GM12878 (cell line): Measurements from ENCODE around the gene RTN4RL1. TPM values are rescaled to one million over a fixed set of nuclear protein-coding genes. Genes with fewer than 3 reads are reported as not detected.

Experiments
- ATAC-seq: fragments of 200-7000 bp; cut with Tn5 transposase; 3 replicates; pipeline ENCODE4 v1.9.1; 2020; ENCODE audit warnings: mild to moderate bottlenecking, moderate library complexity
- BruUV-seq: library from RNA; stranded (reverse); fragments of 400-500 nt; replicated peaks from 2 replicates; lab custom pipeline; 2021; lab: Mats Ljungman, UMichigan
- CTCF ChIA-PET: fragments of 300-600 bp; sonication (Branson Sonifier 250); formaldehyde crosslinking; extraction: SDS; loops from one replicate; lab custom pipeline; 2021; ENCODE audit warnings: inconsistent platforms; lab: Yijun Ruan, JAX
- POLR2A ChIA-PET: fragments of 350-600 bp; formaldehyde crosslinking; extraction: SDS; loops from one replicate; lab custom pipeline; 2021; ENCODE audit warnings: inconsistent platforms; lab: Charles Lee
- RAD21 ChIA-PET: fragments of 300-600 bp; sonication (Branson Sonifier 250); formaldehyde crosslinking; loops from one replicate; lab custom pipeline; 2023; ENCODE audit warnings: antibody characterized with exemption; ENCODE audit not compliant: unreplicated experiment; lab: Charles Lee
- SMC1A ChIA-PET: fragments of 300-600 bp; sonication (Branson Sonifier 250); formaldehyde crosslinking; loops from one replicate; lab custom pipeline; 2023; ENCODE audit not compliant: unreplicated experiment, uncharacterized antibody; lab: Charles Lee
- DNase-seq: peaks from one replicate; pipeline ENCODE4 v3.0.0-alpha.2; 2011; ENCODE audit warnings: low read depth, low spot score
- FAIRE-seq: peaks from 3 replicates; lab custom pipeline; 2011; peaks lifted over from hg19 to GRCh38; lab: Jason Lieb, UNC
- H2AFZ ChIP-seq: 2 replicates; pipeline ENCODE4 v1.6.0; 2011; ENCODE audit warnings: low read depth, low read length, control low read depth; ENCODE audit not compliant: control insufficient read depth
- H3K27ac ChIP-seq: 2 replicates; pipeline ENCODE4 v1.5.1; 2011; ENCODE audit warnings: control low read depth; ENCODE audit not compliant: control insufficient read depth, insufficient read depth
- H3K27me3 ChIP-seq, 2 experiments: replicated peaks in 1 of 2; 2 replicates each; pipeline versions ENCODE4 v1.6.0 to v1.6.1; 2011; ENCODE audit warnings: low read length in 1 of 2; ENCODE audit not compliant: control insufficient read depth in 2 of 2, insufficient read depth in 2 of 2
- H3K36me3 ChIP-seq, 2 experiments: 2 replicates each; pipeline ENCODE4 v1.5.1; 2011; ENCODE audit warnings: low read length in 1 of 2; ENCODE audit not compliant: control insufficient read depth in 2 of 2, insufficient read depth in 2 of 2
- H3K4me1 ChIP-seq: 2 replicates; pipeline ENCODE4 v1.6.1; 2011; ENCODE audit warnings: mild to moderate bottlenecking, low read length, moderate library complexity, mixed read lengths; ENCODE audit not compliant: control insufficient read depth, insufficient read depth
- H3K4me2 ChIP-seq: 2 replicates; pipeline ENCODE4 v1.6.0; 2011; ENCODE audit warnings: control low read depth; ENCODE audit not compliant: control insufficient read depth, insufficient read depth
- H3K4me3 ChIP-seq: fragments of 200-600 bp; sonication (generic); 2 replicates; pipeline ENCODE4 v1.5.1; 2016
- H3K79me2 ChIP-seq: 2 replicates; pipeline ENCODE4 v1.6.0; 2011; ENCODE audit warnings: low read length; ENCODE audit not compliant: control insufficient read depth, insufficient read depth
- H3K9ac ChIP-seq: 2 replicates; pipeline ENCODE4 v1.8.0; 2011; ENCODE audit warnings: low read length, control low read depth, mixed read lengths; ENCODE audit not compliant: control insufficient read depth, insufficient read depth
- H3K9me3 ChIP-seq: replicated peaks from 3 replicates; pipeline ENCODE4 v1.5.1; 2011; ENCODE audit warnings: mild to moderate bottlenecking, low read length; ENCODE audit not compliant: control insufficient read depth, insufficient read depth
- H4K20me1 ChIP-seq: 2 replicates; pipeline ENCODE4 v1.6.0; 2011; ENCODE audit not compliant: control insufficient read depth, insufficient read depth
- EZH2 ChIP-seq: IDR thresholded peaks from 2 replicates; pipeline ENCODE4 v1.6.1; 2012; ENCODE audit warnings: low read depth, mild to moderate bottlenecking, control low read depth, inconsistent platforms, low read length, borderline replicate concordance; ENCODE audit not compliant: control insufficient read depth
- KAT2A ChIP-seq: conservative IDR thresholded peaks from 2 replicates; pipeline ENCODE4 v1.6.1; 2011; ENCODE audit warnings: low read depth, low read length; ENCODE audit not compliant: control insufficient read depth
- LARP7 ChIP-seq: fragments of 450-650 bp; IDR thresholded peaks from 2 replicates; pipeline ENCODE4 v1.6.1; 2017; ENCODE audit warnings: mild to moderate bottlenecking
- NFYB ChIP-seq: IDR thresholded peaks from 2 replicates; pipeline ENCODE4 v1.6.1; 2011; ENCODE audit warnings: low read depth, mild to moderate bottlenecking, low read length, improper control_type of control experiment, moderate library complexity; ENCODE audit not compliant: insufficient read depth
- RAD21 ChIP-seq: IDR thresholded peaks from 2 replicates; pipeline ENCODE4 v1.6.1; 2011; ENCODE audit warnings: mild to moderate bottlenecking, low read depth, low read length, moderate library complexity; ENCODE audit not compliant: insufficient read depth
- RELA ChIP-seq: fragments of 450-650 bp; IDR thresholded peaks from 2 replicates; pipeline ENCODE4 v1.8.0; 2014; ENCODE audit warnings: borderline replicate concordance; ENCODE audit not compliant: partially characterized antibody
- SMARCA5 ChIP-seq: fragments of 450-650 bp; IDR thresholded peaks from 2 replicates; pipeline ENCODE4 v1.6.1; 2017; ENCODE audit warnings: mild to moderate bottlenecking
- SMC3 ChIP-seq: IDR thresholded peaks from 2 replicates; pipeline ENCODE4 v1.6.1; 2011; ENCODE audit warnings: low read length, improper control_type of control experiment, borderline replicate concordance
- TAF1 ChIP-seq: IDR thresholded peaks from 2 replicates; pipeline ENCODE4 v1.6.1; 2011; ENCODE audit warnings: mild to moderate bottlenecking, low read depth, low read length, borderline replicate concordance
- WRNIP1 ChIP-seq: IDR thresholded peaks from 2 replicates; pipeline ENCODE4 v1.6.1; 2011; ENCODE audit warnings: low read depth, low read length, improper control_type of control experiment, borderline replicate concordance
- ZSCAN29 ChIP-seq: fragments of 450-650 bp; IDR thresholded peaks from 2 replicates; pipeline ENCODE4 v1.6.1; 2017; ENCODE audit warnings: mild to moderate bottlenecking, moderate library complexity
- WGBS: methylation state at CpG from one replicate; pipeline ENCODE4 v1.1.6; 2016; ENCODE audit warnings: low lambda C conversion rate; ENCODE audit not compliant: insufficient replicate concordance, insufficient coverage; ENCODE audit errors: missing lambda C conversion rate; 5-methylcytosine and 5-hydroxymethylcytosine counted together
- in situ Hi-C: fragments of 300-500 bp; cut with MboI; formaldehyde crosslinking; loops from 9 replicates; pipeline ENCODE4 v1.14.3; 2018; ENCODE audit warnings: mixed read lengths
- intact Hi-C: fragments of 100-400 bp; cut with micrococcal nuclease; formaldehyde crosslinking; loops from one replicate; pipeline ENCODE4 v1.14.2; 2022; ENCODE audit not compliant: unreplicated experiment
- polyA plus RNA-seq, 11 experiments: library from polyadenylated mRNA; depleted of rRNA in 4 of 11; unstranded in 6 of 11; stranded (reverse) in 5 of 11; fragments of >200 nt; fragmentation: Nextera tagmentation in 4 of 11; fragmentation: Illumina TruSeq in 1 of 11; extraction: Ambion mirVana in 4 of 11; extraction: Trizol in 1 of 11; gene quantifications; 1 replicate in 1 of 11; 2 replicates in 10 of 11; pipeline versions ENCODE4 v1.2.1 to v1.2.3, GENCODE V29; 2011 to 2016; ENCODE audit warnings: inconsistent platforms in 2 of 11, missing spikeins in 2 of 11, low read depth in 1 of 11
- total RNA-seq, 4 experiments: library from RNA; depleted of rRNA in 3 of 4; stranded (reverse); fragments of >200 nt in 3 of 4; fragmentation: Illumina TruSeq in 1 of 4; extraction: Trizol in 1 of 4; gene quantifications; 2 replicates each; pipeline versions ENCODE4 v1.2.1 to v1.2.3, GENCODE V29; 2013 to 2021
- TF ChIP-seq, protein P1 (sequence below): IDR thresholded peaks from 2 replicates; pipeline ENCODE4 v1.6.1; 2011; ENCODE audit warnings: low read depth, low read length, improper control_type of control experiment, borderline replicate concordance
- TF ChIP-seq, protein P2 (sequence below): fragments of 450-650 bp; IDR thresholded peaks from 2 replicates; pipeline ENCODE4 v1.6.1; 2016; ENCODE audit warnings: mild to moderate bottlenecking

Gene RTN4RL1
- total and polyA plus RNA-seq, 10 of the 15 experiments (the other 5 are each of a cell fraction or from before 2014, with no cell fraction given): 0.08 to 0.11 (median 0.10) TPM; not detected in 7

DNA sequence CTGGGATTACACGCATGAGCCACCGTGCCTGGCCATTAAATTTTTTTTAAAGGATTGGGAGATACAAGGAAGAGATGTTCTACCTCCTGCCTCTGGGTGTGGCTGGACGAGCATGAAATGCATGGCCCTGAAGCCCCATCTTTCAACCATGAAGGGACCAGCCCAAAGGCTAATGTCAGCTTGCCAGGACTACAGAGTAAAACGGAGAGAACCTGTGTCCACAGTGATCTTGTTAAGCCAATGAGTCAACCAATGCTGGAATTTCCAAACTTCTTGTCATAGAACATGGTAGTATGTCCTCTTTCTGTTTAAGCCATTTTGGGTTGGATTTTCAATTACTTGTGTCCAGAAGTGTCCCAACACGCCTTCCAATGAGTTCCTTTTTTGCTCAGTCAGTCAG, 71.3 kb downstream of the RTN4RL1 start:
- H3K4me3 ChIP-seq: no peak overlapping the region
- CTCF ChIA-PET: interaction anchor here (0.9 kb wide), 1 partner anchor 231 kb away, joined by 3 read pairs; no protein-coding TSS in a partner anchor
- no peaks in the 10 kb centered on the region for H3K79me2 ChIP-seq
- DNase-seq (no peak), FAIRE-seq (no peak)
- H3K27ac ChIP-seq: no peak overlapping the region
- H3K27me3 ChIP-seq: no peaks in the 10 kb centered on the region
- H3K4me1 ChIP-seq: no peaks in the 10 kb centered on the region
- no peaks in the 10 kb centered on the region for H3K9me3 ChIP-seq
- no TSS peak for BruUV-seq
- RAD21 ChIA-PET: no interaction called here
- no peaks in the 10 kb centered on the region for H3K36me3 ChIP-seq
- H3K9ac ChIP-seq: no peak overlapping the region
- no peak for TF ChIP-seq RELA
- TF ChIP-seq WRNIP1: no peak
- no peak for TF ChIP-seq SMC3
- no peak for TF ChIP-seq EZH2
- no peak for TF ChIP-seq RAD21
- TF ChIP-seq KAT2A: no peak
- TF ChIP-seq LARP7: no peak
- TF ChIP-seq, all 136 proteins: peak for 0
- no peak for ATAC-seq
- intact Hi-C loops: no loop called here
- SMC1A ChIA-PET: no interaction called here
- no peak overlapping the region for H3K4me2 ChIP-seq
- WGBS: 44% methylated on average over 5 of the region's 5 CpGs
- no peaks in the 10 kb centered on the region for H4K20me1 ChIP-seq
- H2AFZ ChIP-seq: no peak overlapping the region
- POLR2A ChIA-PET: no interaction called here
- in situ Hi-C loops: no loop called here

- Histone ChIP-seq H3K4me1 (no peaks in the 10 kb centered on the region), H3K36me3 (no peaks in the 10 kb centered on the region), H3K4me2 (no peak overlapping the region), H2AFZ (no peak overlapping the region), H3K27me3 (no peaks in the 10 kb centered on the region), H3K4me3 (no peak overlapping the region), H4K20me1 (no peaks in the 10 kb centered on the region), H3K79me2 (no peaks in the 10 kb centered on the region), H3K9me3 (no peaks in the 10 kb centered on the region), H3K9ac (no peak overlapping the region), H3K27ac (no peak overlapping the region)
- BruUV-seq: no TSS peak
- no peak for ATAC-seq
- CTCF ChIA-PET: no interaction called here
- POLR2A ChIA-PET: no interaction called here
- RAD21 ChIA-PET: no interaction called here
- DNase-seq: no peak
- WGBS: 23% methylated on average over 12 of the region's 12 CpGs
- intact Hi-C loops: no loop called here
- no peak for FAIRE-seq
- in situ Hi-C loops: no loop called here
- TF ChIP-seq NFYB (no peak), ZSCAN29 (no peak), TAF1 (no peak), SMARCA5 (no peak)
- TF ChIP-seq, protein P1, sequence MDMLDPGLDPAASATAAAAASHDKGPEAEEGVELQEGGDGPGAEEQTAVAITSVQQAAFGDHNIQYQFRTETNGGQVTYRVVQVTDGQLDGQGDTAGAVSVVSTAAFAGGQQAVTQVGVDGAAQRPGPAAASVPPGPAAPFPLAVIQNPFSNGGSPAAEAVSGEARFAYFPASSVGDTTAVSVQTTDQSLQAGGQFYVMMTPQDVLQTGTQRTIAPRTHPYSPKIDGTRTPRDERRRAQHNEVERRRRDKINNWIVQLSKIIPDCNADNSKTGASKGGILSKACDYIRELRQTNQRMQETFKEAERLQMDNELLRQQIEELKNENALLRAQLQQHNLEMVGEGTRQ: no peak
- TF ChIP-seq, protein P2, sequence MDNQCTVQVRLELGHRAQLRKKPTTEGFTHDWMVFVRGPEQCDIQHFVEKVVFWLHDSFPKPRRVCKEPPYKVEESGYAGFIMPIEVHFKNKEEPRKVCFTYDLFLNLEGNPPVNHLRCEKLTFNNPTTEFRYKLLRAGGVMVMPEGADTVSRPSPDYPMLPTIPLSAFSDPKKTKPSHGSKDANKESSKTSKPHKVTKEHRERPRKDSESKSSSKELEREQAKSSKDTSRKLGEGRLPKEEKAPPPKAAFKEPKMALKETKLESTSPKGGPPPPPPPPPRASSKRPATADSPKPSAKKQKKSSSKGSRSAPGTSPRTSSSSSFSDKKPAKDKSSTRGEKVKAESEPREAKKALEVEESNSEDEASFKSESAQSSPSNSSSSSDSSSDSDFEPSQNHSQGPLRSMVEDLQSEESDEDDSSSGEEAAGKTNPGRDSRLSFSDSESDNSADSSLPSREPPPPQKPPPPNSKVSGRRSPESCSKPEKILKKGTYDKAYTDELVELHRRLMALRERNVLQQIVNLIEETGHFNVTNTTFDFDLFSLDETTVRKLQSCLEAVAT: no peak
- SMC1A ChIA-PET: no interaction called here
Measured at GRCh38 chr17:1951920-1952319, 73.2 kb downstream of the RTN4RL1 start.
